GM19467 (cell line): ENCODE measurements around the gene CKMT1B.
"Not testable (repeated sequence)": the region's sequence is repeated elsewhere in the genome, so short reads cannot be mapped to it uniquely, and the experiment has no call there.

ENCODE experiments used
- ATAC-seq: cut with Tn5 transposase; IDR thresholded peaks from one replicate; pipeline ENCODE4 v1.9.1; 2021; ENCODE audit warnings: mild to moderate bottlenecking, moderate library complexity; ENCODE audit not compliant: unreplicated experiment

The CKMT1B gene

GRCh38 chr15:43626937-43627336 is 33.1 kb downstream of the CKMT1B start:
- ATAC-seq: not testable (repeated sequence)

- not testable (repeated sequence) for ATAC-seq
These were observed 44.8 kb downstream of the CKMT1B start for GRCh38 chr15:43638464-43639204.
